GM12801 (cell line): Measurements from ENCODE around the gene KREMEN1.

Source experiments
- CTCF ChIP-seq: IDR thresholded peaks from one replicate; pipeline ENCODE4 v1.5.1; 2011; ENCODE audit warnings: control low read depth; ENCODE audit not compliant: insufficient read length; ENCODE audit errors: extremely low read depth

Gene KREMEN1

GRCh38 chr22:29166180-29166579 lies 93.3 kb downstream of the KREMEN1 start:
- TF ChIP-seq CTCF = no peak

- no peak for TF ChIP-seq CTCF
Measured at GRCh38 chr22:29167032-29167911, 94.4 kb downstream of the KREMEN1 start.

DNA sequence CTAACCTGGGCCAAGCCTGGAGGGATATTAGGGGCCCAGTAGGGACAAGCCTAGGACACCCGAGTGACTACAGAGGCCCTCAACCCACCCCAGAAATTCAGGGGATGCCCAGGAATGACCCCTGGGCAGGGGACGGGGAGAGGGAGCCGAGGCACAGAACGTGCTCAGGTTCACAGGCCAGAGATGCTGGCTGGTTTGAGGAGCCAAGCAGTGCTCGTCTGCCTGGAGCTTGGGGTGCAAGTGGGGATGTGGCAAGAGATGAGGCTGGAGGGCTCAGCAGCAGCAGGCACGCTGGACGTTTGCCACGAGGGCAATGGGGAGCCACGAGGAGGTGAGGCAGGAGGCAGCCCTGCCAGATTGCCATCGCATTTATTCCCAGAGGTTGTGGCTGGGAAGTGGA lies 98.9 kb downstream of the KREMEN1 start:
- no peak for TF ChIP-seq CTCF

DNA sequence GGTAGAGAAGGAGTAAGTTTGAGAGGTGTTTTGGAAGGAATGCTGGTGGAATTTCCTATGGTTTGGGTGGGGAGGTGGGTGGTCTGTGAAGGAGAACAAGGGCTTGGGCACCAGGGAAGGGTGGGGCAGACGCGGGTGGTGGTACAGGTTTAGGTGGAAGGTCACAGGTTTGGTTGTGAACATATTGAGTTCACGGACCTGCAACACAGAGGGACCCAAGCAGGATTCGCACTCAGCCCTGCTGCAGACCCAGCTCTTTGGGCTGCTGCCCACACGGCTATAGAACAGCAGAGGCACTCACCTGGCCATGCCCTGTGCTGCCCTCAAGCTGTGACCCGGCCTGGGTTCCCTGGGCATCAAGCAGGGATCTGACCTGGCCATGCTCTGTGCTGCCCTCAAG lies 99.4 kb downstream of the KREMEN1 start:
- no peak for TF ChIP-seq CTCF

GRCh38 chr22:29175312-29175835 lies 102.5 kb downstream of the KREMEN1 start:
- TF ChIP-seq CTCF = no peak

DNA sequence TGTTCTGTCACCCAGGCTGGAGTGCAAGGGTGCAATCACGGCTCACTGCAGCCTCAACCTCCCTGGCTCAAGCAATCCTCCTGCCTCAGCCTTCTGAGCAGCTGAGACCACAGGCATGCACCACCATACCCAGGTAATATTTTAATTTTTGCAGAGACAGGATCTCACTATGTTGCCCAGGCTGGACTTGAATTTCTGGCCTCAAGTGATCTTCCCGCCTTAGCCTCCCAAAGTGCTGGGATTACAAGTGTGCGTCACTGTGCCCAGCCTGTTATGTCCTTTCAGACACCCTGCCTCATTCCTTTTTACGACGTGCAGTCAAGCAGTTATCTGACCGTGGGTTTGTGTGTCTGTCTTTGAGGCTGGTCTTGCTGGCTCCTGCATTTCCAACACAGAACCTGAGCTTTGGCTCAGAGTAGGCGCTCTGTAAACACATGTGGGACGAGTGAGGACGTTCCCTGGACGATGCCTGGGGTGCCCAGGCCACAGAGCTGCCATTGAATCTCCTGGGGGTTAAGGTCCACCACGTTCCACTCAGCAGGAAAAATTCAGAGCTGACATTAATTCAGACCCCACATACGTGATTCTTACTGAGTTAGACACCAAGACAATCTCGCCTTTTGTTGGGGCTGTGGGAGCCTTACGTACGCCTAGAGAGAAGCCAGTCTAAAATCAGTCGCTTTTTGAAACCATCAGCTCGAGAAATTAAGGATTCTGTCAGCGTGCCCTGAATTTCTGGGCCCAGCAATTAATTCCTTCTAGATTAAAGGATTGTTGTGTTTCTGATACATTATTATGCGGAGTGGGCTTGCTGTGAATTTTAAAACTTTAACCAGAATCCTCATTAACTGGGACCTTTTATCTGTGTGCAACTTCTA lies 111.4 kb downstream of the KREMEN1 start:
- no peak for TF ChIP-seq CTCF

GRCh38 chr22:29184849-29185490 lies 112.1 kb downstream of the KREMEN1 start:
- no peak for TF ChIP-seq CTCF
